HFFc6 (cell line): ENCODE measurements around the gene PLB1. TPM values are rescaled to one million over a fixed set of nuclear protein-coding genes. Genes with fewer than 3 reads are reported as not detected.

ENCODE experiments used
- DNase-seq: peaks from one replicate; pipeline ENCODE4 v3.0.0-alpha.2; 2018
- H3K27ac Mint-ChIP-seq: 2 replicates; pipeline ENCODE4 v1.8.0; 2020; ENCODE audit warnings: mild to moderate bottlenecking, mixed read lengths
- H3K27me3 Mint-ChIP-seq: 2 replicates; pipeline ENCODE4 v1.8.0; 2021; ENCODE audit warnings: mild to moderate bottlenecking, moderate library complexity, mixed read lengths; ENCODE audit not compliant: insufficient read depth
- H3K36me3 Mint-ChIP-seq: 2 replicates; pipeline ENCODE4 v1.8.0; 2021; ENCODE audit warnings: low read depth, mixed read lengths
- H3K4me1 Mint-ChIP-seq: 2 replicates; pipeline ENCODE4 v1.8.0; 2020; ENCODE audit warnings: low read depth, mixed read lengths
- H3K4me3 Mint-ChIP-seq: 2 replicates; pipeline ENCODE4 v1.8.0; 2020; ENCODE audit warnings: mild to moderate bottlenecking, moderate library complexity, mixed read lengths
- H3K9me3 Mint-ChIP-seq: 2 replicates; pipeline ENCODE4 v1.8.0; 2020; ENCODE audit warnings: mild to moderate bottlenecking, mixed read lengths
- CTCF ChIP-seq: fragments of 200-600 bp; sonication (generic); IDR thresholded peaks from 2 replicates; pipeline ENCODE4 v1.5.0; 2021; ENCODE audit warnings: antibody characterized with exemption, mild to moderate bottlenecking
- total RNA-seq, 6 experiments: library from RNA; stranded (reverse); fragmentation: NEBNext Ultra II Directional; extraction: Animal tissue kit (Norgen Biotek cat#: 25700); gene quantifications; 2 replicates in 1 of 6; 3 replicates in 5 of 6; pipeline ENCODE4 v1.2.3, GENCODE V29; 2021

PLB1 gene
- total RNA-seq, 6 experiments from 2014 or later: 0.36 to 0.95 (median 0.62) TPM

DNA sequence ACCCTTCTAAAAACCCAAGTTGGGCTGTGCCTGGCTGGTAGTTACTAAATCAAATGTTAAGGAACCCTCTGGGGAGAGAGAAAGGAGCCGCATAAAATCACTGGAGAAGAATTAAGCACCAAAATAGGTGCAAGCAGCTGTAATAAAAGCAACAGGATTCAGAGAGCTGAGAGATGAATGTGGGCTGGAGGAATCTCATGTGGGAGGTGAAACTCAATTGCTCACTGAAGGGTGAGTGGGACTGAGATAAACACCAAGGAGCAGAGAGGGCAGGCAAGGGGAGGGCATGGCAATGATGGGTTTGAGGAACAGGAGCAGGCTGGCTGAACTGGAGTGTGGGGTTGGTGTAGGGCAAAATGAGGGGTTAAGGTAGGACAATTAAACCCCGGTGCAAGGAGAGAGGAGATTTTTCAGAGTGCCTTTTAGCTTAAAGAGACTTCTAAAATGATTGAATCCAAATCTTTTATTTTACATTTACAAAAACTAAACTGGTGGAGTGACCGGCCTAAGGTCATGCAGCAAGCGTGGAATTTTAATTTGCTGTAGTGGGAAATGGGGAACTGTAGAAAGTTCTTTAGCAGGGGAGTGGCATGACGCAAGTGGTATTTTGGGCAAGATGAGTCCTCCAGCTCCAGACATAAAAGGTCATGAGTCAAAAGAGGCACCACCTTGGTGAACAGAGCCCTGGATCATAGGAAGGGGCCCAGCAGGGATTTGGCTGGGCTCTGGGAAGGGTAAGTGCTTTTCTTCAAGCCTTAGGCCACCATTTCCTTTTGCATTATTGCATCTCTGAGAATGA, 10.5 kb downstream of the PLB1 start:
- no peak overlapping the region for H3K27ac Mint-ChIP-seq
- H3K27me3 Mint-ChIP-seq: peaks cover 34% of the 10 kb centered on the region
- H3K4me1 Mint-ChIP-seq: no peaks in the 10 kb centered on the region
- no peaks in the 10 kb centered on the region for H3K9me3 Mint-ChIP-seq
- no peaks in the 10 kb centered on the region for H3K36me3 Mint-ChIP-seq
- no peak overlapping the region for H3K4me3 Mint-ChIP-seq
- no peak for TF ChIP-seq CTCF
- no peak for DNase-seq

- Mint-ChIP-seq H3K27me3 (peaks cover 38% of the 10 kb centered on the region), H3K4me3 (no peak overlapping the region), H3K36me3 (no peaks in the 10 kb centered on the region), H3K4me1 (no peaks in the 10 kb centered on the region), H3K9me3 (no peaks in the 10 kb centered on the region; the same call in 1 of the 2 replicates), H3K27ac (no peak overlapping the region)
- no peak for DNase-seq
- no peak for TF ChIP-seq CTCF
Observed at GRCh38 chr2:28507796-28508764, 12.2 kb downstream of the PLB1 start.

- Mint-ChIP-seq H3K27ac (no peak overlapping the region), H3K9me3 (no peaks in the 10 kb centered on the region; the same call in 1 of the 2 replicates), H3K36me3 (no peaks in the 10 kb centered on the region), H3K4me3 (no peak overlapping the region), H3K27me3 (peaks cover 43% of the 10 kb centered on the region), H3K4me1 (no peaks in the 10 kb centered on the region)
- no peak for TF ChIP-seq CTCF
- no peak for DNase-seq
Observed at GRCh38 chr2:28509361-28509760, 13.5 kb downstream of the PLB1 start.

DNA sequence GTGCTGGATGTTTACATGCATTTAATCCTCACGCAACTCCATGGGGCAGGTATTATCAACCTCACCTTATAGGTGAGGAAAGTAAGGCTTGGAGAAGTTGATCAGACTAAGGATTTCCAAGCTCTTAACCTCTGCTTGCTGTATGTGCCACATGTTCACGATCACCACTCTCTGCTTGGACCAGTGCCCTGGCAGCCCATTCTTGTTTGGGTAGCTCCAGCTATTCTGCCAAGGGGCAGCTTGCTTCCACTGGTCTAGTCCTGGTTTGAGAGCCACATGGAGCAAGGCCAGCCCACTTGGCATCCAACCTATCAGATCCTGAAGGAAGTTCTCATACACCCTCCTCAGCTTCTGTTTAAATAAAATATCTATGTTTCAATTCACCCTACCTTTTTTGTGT, 14.3 kb downstream of the PLB1 start:
- Mint-ChIP-seq H3K4me1 (no peaks in the 10 kb centered on the region), H3K4me3 (no peak overlapping the region), H3K27me3 (peaks cover 38% of the 10 kb centered on the region), H3K36me3 (no peaks in the 10 kb centered on the region), H3K9me3 (no peaks in the 10 kb centered on the region; the same call in 1 of the 2 replicates), H3K27ac (no peak overlapping the region)
- TF ChIP-seq CTCF: no peak
- no peak for DNase-seq

- Mint-ChIP-seq H3K4me1 (no peaks in the 10 kb centered on the region), H3K4me3 (no peak overlapping the region), H3K9me3 (no peaks in the 10 kb centered on the region; the same call in 1 of the 2 replicates), H3K36me3 (no peaks in the 10 kb centered on the region), H3K27me3 (peaks cover 30% of the 10 kb centered on the region), H3K27ac (no peak overlapping the region)
- no peak for DNase-seq
- TF ChIP-seq CTCF: no peak
Observed at GRCh38 chr2:28511871-28512606, 16.2 kb downstream of the PLB1 start.
